Measurements from ENCODE around the gene DLG5. TPM values are rescaled to one million over a fixed set of nuclear protein-coding genes. Genes with fewer than 3 reads are reported as not detected.

Gene DLG5
- total and polyA plus RNA-seq, 9 of the 15 experiments (the other 6 are each of a cell fraction or from before 2014, with no cell fraction given), result 1.4 to 26.8 (median 11.2) TPM

GRCh38 chr10:77893386-77893785, 33.2 kb downstream of the DLG5 start (continued):
- TF ChIP-seq ARID4B (CRISPR knock-in tag; IDR thresholded peaks at IDR 0.05), result no peak
- no peak for TF ChIP-seq ZNF318 (IDR thresholded peaks at IDR 0.05; ENCODE audit: borderline replicate concordance in 1 of 2, low read depth in 1 of 2)
- TF ChIP-seq AFF1 (IDR thresholded peaks at IDR 0.05; ENCODE audit: low read depth in 1 of 2, partially characterized antibody in 2 of 2), result no peak
- no peak for TF ChIP-seq HMGN3 (IDR thresholded peaks at IDR 0.05; ENCODE audit: borderline replicate concordance, extremely low read depth, insufficient read length, low read depth, low read length)
- no peak for TF ChIP-seq ZBTB34 (CRISPR knock-in tag; IDR thresholded peaks at IDR 0.05)
- TF ChIP-seq PHF20 (IDR thresholded peaks at IDR 0.05; ENCODE audit: partially characterized antibody), result no peak
- TF ChIP-seq KLF13 (tag; IDR thresholded peaks at IDR 0.05; ENCODE audit: borderline replicate concordance, low read depth), result no peak
